Body of pancreas (tissue), 4 donors: ENCODE data around the gene STIM1. TPM values are rescaled to one million over a fixed set of nuclear protein-coding genes. Genes with fewer than 3 reads are reported as not detected.

Experiments
- ATAC-seq: fragments of 150-250 bp; one replicate; pipeline ENCODE4 v1.9.1; 2016
- DNase-seq, 4 donors: peaks; one replicate each; pipeline ENCODE4 v3.0.0-alpha.2; 2019
- H3K27ac ChIP-seq, 4 donors: fragments of 200-600 bp; sonication (generic); 1 replicate in 3 of 4; 2 replicates in 1 of 4; pipeline versions ENCODE4 v1.5.1 to v1.6.1; 2016 to 2019; ENCODE audit warnings: mild to moderate bottlenecking in 1 of 4, mixed read lengths in 1 of 4, moderate library complexity in 1 of 4
- H3K27me3 ChIP-seq, 2 donors: fragments of 200-600 bp; sonication (generic); one replicate each; pipeline ENCODE4 v1.6.0; 2016; ENCODE audit warnings: mild to moderate bottlenecking in 1 of 2
- H3K36me3 ChIP-seq, 2 donors: fragments of 200-600 bp; sonication (generic); replicated peaks in 1 of 2; 2 replicates each; pipeline ENCODE4 v1.5.1; 2016; ENCODE audit warnings: low read depth in 2 of 2; ENCODE audit not compliant: insufficient read depth in 1 of 2
- H3K4me1 ChIP-seq: fragments of 200-600 bp; sonication (generic); one replicate; pipeline ENCODE4 v1.6.0; 2016
- H3K4me3 ChIP-seq, 2 donors: fragments of 200-600 bp; sonication (generic); 1 replicate in 1 of 2; 2 replicates in 1 of 2; pipeline ENCODE4 v1.5.1; 2016 to 2019
- H3K9me3 ChIP-seq, 3 donors: fragments of 200-600 bp; sonication (generic); 1 replicate in 2 of 3; 2 replicates in 1 of 3; pipeline ENCODE4 v1.5.1; 2016
- POLR2A ChIP-seq, 3 donors: fragments of 450-650 bp; IDR thresholded peaks; one replicate each; pipeline ENCODE4 v1.6.1; 2016; ENCODE audit warnings: antibody characterized with exemption in 3 of 3, mild to moderate bottlenecking in 2 of 3
- WGBS, 2 donors: methylation state at CpG; one replicate each; pipeline ENCODE4 v1.1.5; 2017; 5-methylcytosine and 5-hydroxymethylcytosine counted together
- intact Hi-C: fragments of 100-400 bp; cut with DNase I; formaldehyde crosslinking; loops from one replicate; pipeline ENCODE4 v1.15.1; 2023
- total RNA-seq, 2 donors: library from RNA; depleted of rRNA; stranded (reverse); fragments of >200 nt; gene quantifications; one replicate each; pipeline ENCODE4 v1.1.0, GENCODE V29; 2016
- TF ChIP-seq, protein P1 (sequence below), 7 experiments: fragments of 450-650 bp in 4 of 7; fragments of 200-600 bp in 3 of 7; sonication (generic) in 3 of 7; IDR thresholded peaks; one replicate each; pipeline ENCODE4 v1.5.1; 2016 to 2019; ENCODE audit warnings: antibody characterized with exemption in 7 of 7

The STIM1 gene
- total RNA-seq, 2 donors from 2014 or later: 20.4 to 24.6 TPM

DNA sequence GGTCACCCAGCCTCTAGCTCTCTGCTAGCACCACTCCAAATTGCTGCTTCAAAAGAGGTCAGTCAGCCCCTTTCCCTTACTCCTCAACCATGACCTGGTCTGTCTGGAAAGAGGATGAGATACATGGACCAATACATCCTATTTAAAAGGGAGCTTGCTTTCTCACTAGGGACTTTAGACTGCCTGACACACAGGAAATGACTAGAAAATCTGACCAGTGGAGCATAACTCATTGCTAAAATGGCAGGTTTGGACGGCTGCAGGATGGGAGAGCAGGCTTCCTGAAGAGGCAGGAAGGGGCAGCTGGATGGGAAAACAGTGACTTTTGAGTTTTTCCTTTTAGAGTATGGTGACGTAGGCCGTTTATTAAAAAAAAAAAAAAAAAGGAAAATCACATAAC lies 25.3 kb downstream of the STIM1 start:
- WGBS, 2 donors: 58 to 65% methylated on average over 3 of the region's 3 CpGs
- no peak for TF ChIP-seq POLR2A (IDR thresholded peaks at IDR 0.05)
- TF ChIP-seq, protein P1, sequence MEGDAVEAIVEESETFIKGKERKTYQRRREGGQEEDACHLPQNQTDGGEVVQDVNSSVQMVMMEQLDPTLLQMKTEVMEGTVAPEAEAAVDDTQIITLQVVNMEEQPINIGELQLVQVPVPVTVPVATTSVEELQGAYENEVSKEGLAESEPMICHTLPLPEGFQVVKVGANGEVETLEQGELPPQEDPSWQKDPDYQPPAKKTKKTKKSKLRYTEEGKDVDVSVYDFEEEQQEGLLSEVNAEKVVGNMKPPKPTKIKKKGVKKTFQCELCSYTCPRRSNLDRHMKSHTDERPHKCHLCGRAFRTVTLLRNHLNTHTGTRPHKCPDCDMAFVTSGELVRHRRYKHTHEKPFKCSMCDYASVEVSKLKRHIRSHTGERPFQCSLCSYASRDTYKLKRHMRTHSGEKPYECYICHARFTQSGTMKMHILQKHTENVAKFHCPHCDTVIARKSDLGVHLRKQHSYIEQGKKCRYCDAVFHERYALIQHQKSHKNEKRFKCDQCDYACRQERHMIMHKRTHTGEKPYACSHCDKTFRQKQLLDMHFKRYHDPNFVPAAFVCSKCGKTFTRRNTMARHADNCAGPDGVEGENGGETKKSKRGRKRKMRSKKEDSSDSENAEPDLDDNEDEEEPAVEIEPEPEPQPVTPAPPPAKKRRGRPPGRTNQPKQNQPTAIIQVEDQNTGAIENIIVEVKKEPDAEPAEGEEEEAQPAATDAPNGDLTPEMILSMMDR (IDR thresholded peaks at IDR 0.05): no peak
- no peak for DNase-seq
- peak; percentile 26 for ATAC-seq
- H3K36me3 ChIP-seq: no peaks in the 10 kb centered on the region
- H3K4me3 ChIP-seq: no peak overlapping the region
- intact Hi-C loops: no loop called here
- no peaks in the 10 kb centered on the region for H3K9me3 ChIP-seq
- peaks cover 43% of the 10 kb centered on the region for H3K4me1 ChIP-seq
- H3K27me3 ChIP-seq: no peaks in the 10 kb centered on the region
- H3K27ac ChIP-seq: peak overlapping the region; percentile 20 to 65 (median 52)

DNA sequence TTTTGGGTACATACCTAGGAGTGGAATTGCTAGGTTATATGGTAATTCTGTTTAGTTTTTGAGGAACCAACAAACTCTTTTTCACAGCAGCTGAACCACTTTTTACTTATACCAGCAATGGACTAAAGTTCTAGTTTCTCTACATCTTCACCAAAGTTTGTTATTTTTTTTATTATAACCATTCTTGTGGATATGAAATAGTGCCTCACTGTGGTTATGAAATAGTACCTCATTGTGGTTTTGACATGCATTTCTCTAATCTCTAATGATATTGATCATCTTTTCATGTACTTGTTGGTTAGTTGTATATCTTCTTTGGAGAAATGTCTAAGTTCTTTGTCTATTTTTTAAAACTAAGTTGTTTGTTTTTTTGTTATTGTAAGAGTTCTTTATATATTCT lies 27.2 kb downstream of the STIM1 start:
- TF ChIP-seq, protein P1 (IDR thresholded peaks at IDR 0.05): no peak
- TF ChIP-seq POLR2A (IDR thresholded peaks at IDR 0.05): no peak
- ATAC-seq (no peak), DNase-seq (no peak)
- H3K36me3 ChIP-seq: no peaks in the 10 kb centered on the region
- peaks cover 33% of the 10 kb centered on the region for H3K4me1 ChIP-seq
- no peak overlapping the region for H3K4me3 ChIP-seq
- H3K27me3 ChIP-seq: no peaks in the 10 kb centered on the region
- no peaks in the 10 kb centered on the region for H3K9me3 ChIP-seq
- no peak overlapping the region for H3K27ac ChIP-seq
- intact Hi-C loops: no loop called here

DNA sequence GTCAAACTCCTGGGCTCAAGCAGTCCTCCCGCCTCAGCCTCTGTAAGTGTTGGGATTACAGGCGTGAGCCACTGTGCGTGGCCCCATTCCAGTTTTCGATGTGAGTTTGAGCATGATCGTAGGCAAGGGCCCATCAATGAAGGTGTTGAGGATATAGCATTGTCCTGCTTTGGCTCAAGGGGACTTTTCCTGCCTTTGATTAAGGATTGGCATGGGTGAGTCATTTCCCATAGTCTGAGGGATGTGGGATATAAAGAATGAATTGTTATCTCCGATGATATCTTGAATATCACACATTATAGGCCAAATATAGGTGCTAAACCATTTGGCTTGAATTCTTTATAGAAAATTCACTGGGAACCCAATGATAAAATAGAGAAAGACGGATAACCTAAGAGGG lies 30.4 kb downstream of the STIM1 start:
- Histone ChIP-seq H3K27me3 (no peaks in the 10 kb centered on the region), H3K27ac (no peak overlapping the region), H3K9me3 (no peaks in the 10 kb centered on the region), H3K36me3 (no peaks in the 10 kb centered on the region), H3K4me1 (peaks cover 1% of the 10 kb centered on the region), H3K4me3 (no peak overlapping the region)
- intact Hi-C loops: no loop called here
- 82 to 95% methylated on average over 3 to 7 of the region's 7 CpGs for WGBS, 2 donors
- DNase-seq: no peak
- no peak for ATAC-seq
- TF ChIP-seq POLR2A (IDR thresholded peaks at IDR 0.05): no peak

DNA sequence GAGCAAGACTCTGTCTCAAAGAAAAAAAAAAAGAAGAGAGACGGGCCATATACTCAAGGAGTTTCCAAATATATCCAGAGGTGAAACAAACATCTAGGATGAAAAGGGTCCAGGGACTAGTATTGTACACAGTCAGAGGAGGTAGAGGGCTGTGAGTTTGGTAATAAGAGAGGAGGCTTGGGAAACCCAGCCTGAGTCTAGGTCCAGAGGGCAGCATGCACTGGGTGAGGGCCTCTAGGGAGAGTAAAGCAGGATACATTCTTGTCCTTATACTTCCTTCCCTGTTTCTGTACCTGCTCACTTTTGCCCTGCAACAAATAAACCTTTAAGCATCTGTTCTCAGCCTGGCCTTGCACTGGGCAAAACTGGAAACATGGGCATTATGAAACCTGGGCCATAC lies 31.5 kb downstream of the STIM1 start:
- DNase-seq: no peak
- no peak for ATAC-seq
- H3K4me3 ChIP-seq: no peak overlapping the region
- no peaks in the 10 kb centered on the region for H3K27me3 ChIP-seq
- intact Hi-C loops: no loop called here
- TF ChIP-seq, protein P1 (IDR thresholded peaks at IDR 0.05): no peak
- no peak for TF ChIP-seq POLR2A (IDR thresholded peaks at IDR 0.05)
- no peaks in the 10 kb centered on the region for H3K9me3 ChIP-seq
- no peak overlapping the region for H3K27ac ChIP-seq
- WGBS, 2 donors: 83 to 92% methylated on average over 1 of the region's 1 CpG
- no peaks in the 10 kb centered on the region for H3K4me1 ChIP-seq
- no peaks in the 10 kb centered on the region for H3K36me3 ChIP-seq

DNA sequence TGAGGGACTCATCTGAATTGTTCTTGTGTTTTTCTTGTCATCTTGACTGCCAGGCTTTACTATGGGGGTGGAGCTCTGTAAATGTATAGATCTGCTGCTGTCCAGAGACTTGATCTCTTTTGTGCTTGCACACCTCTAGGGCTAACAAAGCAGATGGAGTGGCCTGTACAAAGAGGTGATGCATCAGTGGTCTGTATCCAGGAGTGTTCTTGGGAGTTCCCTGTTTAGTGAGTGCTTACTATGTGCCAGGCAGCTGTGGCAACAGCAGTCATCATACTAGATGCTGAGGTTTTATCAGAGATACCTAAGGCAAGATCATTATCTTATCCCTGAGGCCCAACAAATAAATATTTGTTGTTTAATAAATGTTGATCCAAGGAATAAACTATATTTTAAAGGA lies 33.4 kb downstream of the STIM1 start:
- Histone ChIP-seq H3K27me3 (no peaks in the 10 kb centered on the region), H3K4me3 (no peak overlapping the region), H3K4me1 (peaks cover 9% of the 10 kb centered on the region), H3K36me3 (no peaks in the 10 kb centered on the region), H3K9me3 (no peaks in the 10 kb centered on the region), H3K27ac (no peak overlapping the region)
- TF ChIP-seq, protein P1 (IDR thresholded peaks at IDR 0.05): no peak
- TF ChIP-seq POLR2A (IDR thresholded peaks at IDR 0.05): no peak
- DNase-seq: no peak
- no peak for ATAC-seq
- intact Hi-C loops: no loop called here
